HG02840 (cell line): Measurements from ENCODE around the gene SSBP3.
"Not testable (repeated sequence)": the region's sequence is repeated elsewhere in the genome, so short reads cannot be mapped to it uniquely, and the experiment has no call there.

Experiments
- ATAC-seq: cut with Tn5 transposase; IDR thresholded peaks from one replicate; pipeline ENCODE4 v1.9.1; 2021; ENCODE audit warnings: mild to moderate bottlenecking, moderate library complexity, moderate number of reproducible peaks; ENCODE audit not compliant: unreplicated experiment, low FRiP score

Gene SSBP3

DNA sequence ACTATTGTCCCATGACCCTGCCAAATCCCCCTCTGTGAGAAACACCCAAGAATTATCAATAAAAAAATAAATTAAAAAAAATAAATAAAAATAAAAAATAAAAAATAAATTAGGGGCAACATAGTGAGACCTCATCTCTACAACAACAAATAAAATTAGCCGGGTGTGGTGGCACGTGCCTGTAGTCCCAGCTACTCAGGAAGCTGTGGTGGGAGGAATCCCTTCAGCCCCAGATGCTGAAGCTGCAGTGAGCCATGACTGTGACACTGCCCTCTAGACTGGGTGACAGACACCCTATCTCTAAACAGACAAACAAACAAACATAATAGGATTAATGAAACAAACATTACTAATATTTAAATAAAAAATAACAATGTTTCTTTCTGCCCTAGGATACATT, 171.9 kb downstream of the SSBP3 start:
- no peak for ATAC-seq

DNA sequence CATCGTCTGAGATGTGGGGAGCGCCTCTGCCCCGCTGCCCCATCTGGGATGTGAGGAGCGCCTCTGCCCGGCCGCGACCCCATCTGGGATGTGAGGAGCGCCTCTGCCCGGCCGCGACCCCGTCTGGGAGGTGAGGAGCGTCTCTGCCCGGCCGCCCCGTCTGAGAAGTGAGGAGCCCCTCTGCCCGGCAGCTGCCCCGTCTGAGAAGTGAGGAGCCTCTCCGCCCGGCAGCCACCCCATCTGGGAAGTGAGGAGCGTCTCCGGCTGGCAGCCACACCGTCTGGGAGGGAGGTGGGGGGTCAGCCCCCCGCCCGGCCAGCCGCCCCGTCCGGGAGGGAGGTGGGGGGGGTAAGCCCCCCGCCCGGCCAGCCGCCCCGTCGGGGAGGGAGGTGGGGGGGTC, 173.0 kb downstream of the SSBP3 start:
- ATAC-seq, result not testable (repeated sequence)

DNA sequence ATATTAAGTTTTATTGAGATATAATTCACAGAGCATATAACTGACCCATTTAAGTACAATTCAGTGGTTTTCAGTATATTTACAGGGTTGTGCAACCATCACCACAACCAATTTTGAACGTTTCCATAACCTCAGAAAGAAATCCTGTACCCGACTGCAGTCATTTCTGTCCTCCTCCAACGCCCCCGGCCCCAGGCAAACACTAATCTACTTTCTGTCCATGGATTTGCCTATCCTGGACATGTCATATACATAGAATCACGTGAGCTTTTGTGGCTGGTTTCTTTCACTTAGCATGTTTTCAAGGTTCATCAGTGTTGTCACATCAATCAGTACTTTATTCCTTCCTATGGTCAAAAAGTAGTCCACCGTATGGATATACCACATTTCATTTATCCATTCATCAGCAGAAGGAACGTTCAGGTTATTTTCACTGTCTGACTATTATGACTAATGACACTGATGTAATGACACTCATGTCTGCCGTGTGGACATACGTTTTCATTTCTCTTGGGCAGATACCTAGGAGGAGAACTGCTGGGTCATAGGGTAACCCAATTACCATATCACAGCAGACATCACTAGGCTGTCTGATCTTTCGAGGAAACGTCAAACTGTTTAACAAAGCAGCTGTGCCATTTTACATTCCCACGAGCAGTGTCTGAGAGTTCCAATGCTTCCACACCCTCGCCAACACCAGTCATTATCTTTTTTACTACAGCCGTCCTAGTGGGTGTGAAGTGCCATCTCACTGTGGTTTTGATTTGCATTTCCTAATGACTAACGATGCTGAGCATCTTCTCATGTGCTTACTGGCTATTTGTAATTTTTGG, 175.5 kb downstream of the SSBP3 start:
- no peak for ATAC-seq

DNA sequence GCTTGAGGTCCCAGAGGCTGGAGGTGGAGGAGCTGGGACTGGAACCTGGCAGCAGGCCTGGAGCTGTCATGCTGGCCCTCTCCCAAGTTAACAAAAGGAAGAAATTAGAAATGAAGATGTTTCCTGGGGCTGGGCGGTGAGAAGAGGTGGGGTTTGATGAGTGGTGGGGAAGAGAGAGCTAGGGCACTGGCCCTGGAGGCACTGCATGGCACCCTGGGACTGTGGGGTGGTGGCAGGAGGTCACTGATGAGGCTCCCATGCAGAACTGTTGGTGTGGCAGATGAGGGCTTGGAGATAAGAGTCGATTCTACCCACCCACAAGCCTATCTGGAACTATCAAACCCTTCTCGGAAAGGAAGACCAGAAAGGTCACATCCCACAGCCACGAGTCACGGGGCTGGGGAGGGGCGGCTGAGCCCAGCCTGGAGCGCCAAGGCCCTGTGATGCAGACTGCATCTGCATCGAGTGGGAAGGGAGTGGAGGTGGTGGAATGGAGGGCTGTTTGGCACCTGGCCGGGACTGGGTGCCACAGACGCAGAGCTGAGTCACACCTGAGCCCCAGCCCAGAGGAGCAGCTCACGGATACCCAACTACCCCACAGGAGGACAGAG, 176.8 kb downstream of the SSBP3 start:
- no peak for ATAC-seq

DNA sequence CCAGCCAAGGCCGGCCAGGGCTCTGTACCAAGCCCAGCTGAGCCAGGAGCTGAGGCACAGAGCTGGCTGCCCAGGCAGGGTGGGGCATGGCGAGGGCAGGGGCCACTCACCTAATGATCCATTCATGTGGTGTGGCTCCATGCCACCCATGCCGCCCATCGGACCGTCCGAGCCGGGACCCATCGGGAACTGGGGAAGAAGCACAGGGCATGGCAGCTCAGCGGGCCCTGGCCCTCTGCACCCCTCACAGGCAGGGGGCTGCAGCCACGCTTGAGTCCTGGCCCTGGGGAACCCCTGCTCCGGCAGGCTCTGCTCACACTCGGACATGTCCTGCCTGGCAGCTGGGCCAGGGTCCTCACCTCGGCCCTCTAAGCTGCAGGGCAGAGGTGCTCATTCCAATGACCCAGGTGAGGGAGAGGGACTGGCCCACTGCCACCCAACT, 177.5 kb downstream of the SSBP3 start:
- ATAC-seq, result no peak

DNA sequence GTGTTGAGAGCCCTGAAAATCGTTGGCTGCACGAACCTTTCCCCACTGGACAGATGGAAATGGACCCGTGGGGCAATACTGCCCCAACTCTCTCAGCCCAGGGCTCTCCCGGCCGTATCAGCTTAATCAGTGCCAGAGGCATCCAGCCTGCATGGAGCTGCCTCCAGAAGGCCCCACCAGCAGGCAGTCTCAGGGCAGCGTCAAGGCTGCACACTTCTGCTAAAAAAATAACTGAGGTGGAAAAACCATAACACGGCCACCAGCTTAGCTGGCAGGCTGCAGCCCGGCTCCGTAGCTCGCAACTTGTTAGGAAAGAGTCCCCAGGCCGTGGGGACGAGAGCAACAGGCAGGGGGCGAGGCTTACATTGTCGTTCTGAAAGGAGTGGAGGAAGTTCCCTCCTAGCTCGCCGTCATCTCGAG, 178.3 kb downstream of the SSBP3 start:
- ATAC-seq, result no peak

DNA sequence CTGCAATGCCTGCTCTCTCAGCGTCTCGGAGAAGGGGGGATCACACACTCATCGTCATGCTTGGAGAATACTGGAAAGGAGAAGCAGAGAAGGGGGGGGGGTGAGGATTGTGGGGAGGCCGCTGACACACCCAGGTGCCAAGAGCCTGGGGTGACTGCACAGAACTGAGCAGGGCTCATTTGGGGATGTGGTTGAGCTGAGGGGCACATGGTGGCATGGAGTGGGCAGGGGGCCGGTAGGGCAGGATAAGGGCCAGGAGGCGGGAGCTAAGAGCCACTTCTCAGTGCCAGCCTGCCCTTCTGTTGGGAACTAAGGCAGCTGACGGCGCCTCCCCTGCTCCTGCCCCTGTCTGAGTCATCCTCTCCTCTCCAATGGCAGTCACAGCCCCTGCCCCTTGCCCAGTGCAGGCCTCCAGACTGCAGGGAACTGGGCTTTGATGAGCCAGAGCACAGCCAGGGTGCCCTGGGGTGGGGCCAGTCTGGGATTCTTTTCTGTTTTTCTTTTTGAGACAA, 179.0 kb downstream of the SSBP3 start:
- no peak for ATAC-seq

DNA sequence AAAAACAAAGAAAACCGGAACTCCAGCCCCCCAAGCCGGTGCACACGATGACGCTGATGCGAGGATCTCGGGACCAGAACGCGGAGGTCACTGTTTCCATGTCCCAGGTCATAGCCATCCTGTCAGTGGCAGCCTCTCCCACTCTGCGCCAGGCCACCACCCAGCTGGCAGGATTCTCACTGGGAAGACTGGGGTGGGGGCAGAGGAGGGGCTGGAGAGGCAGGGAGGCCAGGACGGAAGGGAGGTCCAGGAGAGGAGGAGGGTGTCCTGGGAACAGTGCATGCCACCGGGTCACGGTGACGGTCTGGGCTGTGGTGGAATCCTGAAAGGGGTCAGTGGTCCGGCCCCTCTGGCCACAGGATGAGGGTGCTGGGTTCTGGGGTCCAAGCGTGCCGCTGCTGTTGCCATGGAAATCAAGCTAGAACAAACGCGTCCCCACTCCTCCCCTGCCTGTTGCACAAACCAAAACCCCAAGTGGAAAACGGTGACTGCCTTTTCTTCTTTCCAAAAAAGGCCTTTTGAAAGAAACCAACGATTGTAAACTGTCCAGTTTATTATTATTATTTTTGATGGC, 180.1 kb downstream of the SSBP3 start:
- ATAC-seq, result no peak

DNA sequence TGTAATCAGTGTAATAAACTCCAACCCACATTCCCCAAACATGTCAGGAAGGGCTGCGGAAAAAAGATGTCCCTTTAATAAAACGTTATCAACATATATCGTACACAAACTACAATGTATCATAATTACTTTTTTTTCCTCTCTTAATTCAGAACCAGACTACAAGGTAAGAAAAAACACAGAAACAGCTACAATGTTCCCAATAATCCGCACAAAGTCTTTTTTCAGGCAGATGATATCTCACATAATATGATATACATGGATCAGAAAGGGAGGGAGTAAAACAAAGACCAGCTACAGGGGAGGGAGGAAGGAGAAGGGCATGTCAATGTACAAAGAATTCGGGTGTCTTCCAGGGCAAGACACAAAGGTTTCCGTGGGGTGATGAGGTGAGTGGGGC, 180.8 kb downstream of the SSBP3 start:
- ATAC-seq, result no peak

DNA sequence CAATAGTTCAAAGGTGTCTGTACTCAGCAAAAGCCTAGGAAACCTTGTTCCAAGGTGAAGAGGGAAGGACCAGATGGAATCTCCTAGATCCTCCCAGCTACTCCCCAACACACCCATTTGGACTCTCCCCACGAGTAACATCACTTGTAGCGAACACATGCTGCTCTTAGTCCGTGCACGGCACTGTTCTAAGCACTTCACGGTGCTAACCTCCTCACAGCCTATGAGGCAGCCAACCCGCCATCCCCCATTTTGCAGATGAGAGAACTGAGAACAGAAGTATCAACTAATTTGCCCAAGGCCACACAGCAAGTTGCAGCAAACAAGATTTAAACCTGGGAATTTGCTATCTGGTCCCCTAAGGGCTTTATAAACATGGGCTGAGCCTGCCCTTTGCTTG, 182.0 kb downstream of the SSBP3 start:
- ATAC-seq, result no peak

DNA sequence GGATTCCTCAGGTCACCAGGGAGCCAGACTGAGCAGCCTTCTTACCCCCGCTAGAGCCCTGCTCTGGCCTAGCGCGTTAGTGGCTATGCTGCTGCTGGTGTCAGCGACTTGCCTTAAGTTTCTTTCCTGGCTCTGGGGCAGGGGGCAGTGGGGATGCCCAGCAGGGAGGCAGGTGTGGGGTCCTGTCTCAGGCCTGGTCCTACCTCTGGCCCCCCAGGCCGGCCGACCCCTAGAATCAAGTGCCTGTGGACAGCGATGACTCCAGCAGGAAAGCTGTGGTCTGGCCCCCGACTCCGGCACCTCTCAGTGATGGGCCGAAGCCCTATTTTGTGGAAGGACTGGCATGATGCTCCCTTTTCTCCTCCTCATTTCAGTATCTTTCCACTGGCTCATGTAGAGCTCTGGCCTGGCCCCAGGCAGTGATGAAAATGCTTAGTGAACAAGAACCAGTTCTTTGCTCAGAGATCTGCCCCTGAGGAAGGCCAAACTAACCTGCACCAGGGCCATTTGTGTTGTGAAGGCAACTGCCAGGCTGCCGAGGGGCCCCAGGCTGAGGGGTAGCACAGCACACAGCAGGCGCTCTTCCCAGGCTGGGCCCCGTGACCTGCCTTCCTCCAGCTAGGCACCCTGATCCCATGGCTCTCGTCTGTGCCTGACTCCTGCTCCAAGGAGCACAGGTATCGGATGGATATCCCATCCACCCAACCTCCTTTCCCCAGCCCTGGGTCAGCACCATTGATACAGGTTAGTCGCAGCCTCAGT, 182.6 kb downstream of the SSBP3 start:
- no peak for ATAC-seq

DNA sequence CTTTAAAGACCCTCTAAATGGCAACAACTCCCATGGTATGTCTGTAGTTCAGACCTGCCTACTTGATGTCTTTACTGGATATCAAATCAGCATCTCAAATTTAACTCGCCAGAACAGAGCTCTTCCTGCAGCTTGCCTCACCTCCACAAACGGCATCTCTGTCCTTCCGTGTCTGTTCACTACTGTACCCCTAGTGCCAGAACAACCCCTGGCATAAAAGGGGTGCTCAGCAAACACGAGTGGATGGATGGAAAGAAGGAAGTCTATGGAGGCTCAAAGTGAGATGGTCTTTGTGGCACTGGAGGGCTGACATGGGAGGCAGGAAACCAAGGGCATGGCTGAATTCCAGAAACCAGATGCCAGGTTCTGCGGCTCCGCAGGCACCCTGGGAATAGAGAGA, 183.5 kb downstream of the SSBP3 start:
- no peak for ATAC-seq

DNA sequence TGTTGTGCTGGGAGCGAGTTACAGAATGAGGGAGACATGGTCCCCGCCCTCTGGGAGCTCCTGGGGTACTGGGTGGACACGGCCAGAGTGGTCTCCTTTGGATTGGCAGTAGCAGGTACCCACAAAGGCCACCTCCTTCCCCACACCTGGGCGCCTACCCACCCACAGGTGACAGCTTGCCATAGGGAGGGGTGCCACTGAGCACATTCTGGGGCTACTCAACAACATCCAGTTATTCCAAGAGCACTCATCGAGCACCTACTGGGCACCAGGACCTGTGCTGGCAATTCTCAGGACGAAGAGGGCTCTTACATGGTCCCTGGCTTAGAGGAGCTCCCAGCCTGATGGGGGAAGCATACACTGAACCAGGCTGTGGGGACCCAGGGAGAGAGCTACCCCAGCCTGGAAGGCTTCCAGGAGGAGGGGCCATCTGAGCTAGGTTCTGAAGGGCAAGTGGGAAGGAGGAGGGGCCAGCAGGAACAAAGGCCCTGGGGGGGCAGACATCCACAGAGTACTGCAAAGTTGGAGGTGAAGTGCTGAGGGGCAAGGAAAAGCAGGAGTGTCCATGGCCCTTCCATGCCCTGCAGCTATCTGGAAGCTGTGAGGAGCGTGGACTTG, 184.2 kb downstream of the SSBP3 start:
- no peak for ATAC-seq

DNA sequence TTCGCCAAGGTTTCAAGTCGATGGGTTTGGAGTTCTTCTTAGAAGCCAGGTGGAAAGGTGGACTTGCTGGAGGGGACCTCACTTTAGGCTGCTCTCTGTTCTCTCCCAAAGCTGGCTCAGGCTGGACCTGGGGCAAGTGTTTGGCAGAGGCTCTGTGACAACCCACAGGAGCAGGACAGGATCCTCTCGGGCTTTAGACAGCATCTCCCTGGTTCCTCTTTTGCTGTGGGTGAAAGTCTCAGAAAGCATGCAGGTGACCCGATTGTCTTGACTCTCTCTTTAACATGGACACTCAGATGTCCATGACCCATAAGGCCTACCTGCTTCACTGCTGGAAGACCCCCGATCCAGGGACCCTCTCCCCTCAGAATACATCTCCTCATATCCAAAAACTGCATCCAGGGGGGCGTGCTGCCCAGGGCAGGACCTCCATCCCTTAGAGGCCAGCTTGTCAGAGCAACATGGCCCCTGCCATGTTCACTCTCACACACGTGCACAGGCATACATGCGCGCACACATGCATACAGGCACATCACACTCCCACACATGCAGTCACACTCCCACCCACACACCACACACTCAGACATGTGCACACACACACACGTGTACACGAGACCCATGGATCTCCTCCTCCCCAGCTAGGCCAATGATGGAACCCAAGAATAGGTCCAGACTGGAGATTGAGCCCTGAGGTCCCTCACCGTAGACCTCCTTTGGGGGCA, 184.9 kb downstream of the SSBP3 start:
- no peak for ATAC-seq

DNA sequence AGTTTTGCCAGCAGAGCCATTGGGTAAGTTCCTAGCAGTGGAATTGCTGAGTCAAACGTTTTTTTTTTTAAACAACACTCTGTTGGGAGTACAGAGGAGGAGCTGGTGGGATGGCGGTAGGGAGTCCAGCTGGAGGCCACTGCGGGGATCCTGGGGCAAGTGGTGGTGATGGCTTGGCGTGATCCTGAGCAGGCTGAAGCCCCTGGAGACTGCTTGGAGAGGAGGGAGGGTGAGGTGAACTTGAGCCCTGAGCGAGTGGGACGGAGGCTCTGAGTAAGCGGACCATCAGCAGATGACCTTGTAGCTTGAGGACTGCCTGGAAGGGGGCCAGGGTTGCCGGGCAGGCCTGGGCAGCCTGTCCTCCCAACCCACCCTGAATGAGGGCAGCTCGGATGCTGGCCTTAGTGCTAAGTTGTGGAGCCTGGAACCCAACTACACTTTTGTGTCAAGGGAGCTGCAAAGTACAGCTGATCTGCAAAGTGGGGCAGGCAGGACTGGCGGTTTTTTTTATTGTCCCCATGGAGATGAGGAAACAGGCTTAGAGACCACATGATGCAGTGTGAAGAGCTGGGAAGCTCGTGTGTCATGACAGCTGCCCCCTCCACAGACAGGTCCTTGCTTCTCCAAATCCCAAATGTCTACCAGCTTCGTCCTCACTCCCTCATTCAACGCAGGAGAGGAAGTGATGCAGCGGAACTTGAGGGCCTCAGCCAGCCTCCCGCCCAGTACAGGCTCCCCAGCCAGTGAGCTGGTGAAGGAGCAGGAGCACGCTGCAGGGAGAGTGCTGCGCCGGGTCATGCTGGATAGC, 186.0 kb downstream of the SSBP3 start:
- ATAC-seq, result no peak

DNA sequence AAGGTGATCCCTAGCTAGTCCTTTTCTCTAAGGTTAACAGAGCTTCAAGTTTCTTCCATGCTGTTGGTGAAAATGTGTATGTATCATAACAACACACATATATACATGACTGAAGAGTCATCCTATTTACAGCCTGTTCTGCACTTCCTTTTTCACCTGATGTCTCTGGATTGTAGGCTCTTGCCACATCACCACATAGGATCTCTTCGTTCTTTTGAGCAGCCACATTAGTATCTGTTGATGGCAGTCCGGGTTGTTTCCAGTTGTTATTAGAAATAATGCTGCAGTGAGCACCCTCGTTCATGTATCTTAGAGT, 186.5 kb downstream of the SSBP3 start:
- no peak for ATAC-seq

DNA sequence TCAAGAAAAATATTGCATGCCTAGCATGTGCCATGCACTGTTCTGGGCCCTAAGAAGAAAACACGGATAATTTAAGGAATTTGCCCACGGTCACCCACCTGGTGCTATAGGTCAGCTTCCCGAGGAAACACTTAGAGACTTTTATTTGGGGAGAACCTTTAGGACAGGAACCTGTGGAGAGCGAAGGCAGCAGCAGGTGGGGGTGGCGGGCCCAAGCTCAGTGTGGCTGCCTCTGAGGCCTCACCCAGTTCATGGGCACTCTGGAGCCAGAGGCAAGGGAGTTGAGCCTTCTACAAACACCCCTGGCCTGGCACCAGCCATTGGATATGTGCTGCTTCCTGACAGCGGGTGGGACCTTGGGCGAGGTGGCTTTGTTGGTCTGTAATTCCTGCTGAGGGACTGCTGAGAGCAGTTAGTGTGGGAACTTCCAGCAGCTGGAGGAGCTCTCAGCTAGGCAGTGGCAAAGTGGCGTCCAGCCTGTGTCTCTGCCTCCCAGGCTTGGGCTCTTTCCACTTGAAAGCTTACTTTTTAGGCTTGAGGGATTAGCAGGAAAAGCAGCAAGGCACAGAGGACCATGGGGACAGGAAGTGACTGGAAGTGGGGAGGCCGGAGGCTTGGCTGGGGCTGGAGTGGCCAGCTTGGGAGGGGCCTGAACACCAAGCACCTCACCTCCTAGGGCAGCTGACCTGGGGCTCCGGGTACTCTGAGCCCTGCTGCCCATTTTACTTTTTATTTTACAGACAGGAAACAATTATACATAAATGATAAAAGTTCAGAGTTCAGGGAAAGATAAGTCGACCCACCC, 187.1 kb downstream of the SSBP3 start:
- no peak for ATAC-seq

DNA sequence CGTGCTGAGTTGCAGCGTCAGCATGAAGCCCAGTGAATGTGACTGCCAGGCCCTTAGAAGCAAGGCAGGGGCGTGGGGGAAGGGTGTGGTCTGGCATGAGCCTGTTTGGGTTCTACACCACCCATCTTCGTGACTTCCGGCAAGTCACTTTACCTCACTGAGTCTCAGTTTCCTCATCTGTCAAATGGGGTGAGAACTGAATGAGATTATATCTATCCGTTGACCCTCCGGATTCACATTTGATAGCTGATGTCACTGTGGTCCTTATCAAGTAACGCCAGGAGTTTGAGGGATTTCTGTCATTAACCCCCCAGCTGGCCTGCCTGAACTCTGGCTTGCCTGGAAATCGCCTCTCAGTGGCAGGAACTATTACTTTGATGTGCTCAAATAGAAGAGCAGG, 190.7 kb downstream of the SSBP3 start:
- no peak for ATAC-seq
